WI38 (cell line): ENCODE results near the gene STARD13.

Experiments used
- H3K4me3 ChIP-seq: 2 replicates; pipeline ENCODE4 v1.5.1; 2011; ENCODE audit warnings: low read depth, mild to moderate bottlenecking, control low read depth, low read length
- TF ChIP-seq, protein P1 (sequence below): IDR thresholded peaks from 2 replicates; pipeline ENCODE4 v1.5.1; 2012; ENCODE audit warnings: low read depth, mild to moderate bottlenecking, control low read depth, low read length

STARD13 gene

DNA sequence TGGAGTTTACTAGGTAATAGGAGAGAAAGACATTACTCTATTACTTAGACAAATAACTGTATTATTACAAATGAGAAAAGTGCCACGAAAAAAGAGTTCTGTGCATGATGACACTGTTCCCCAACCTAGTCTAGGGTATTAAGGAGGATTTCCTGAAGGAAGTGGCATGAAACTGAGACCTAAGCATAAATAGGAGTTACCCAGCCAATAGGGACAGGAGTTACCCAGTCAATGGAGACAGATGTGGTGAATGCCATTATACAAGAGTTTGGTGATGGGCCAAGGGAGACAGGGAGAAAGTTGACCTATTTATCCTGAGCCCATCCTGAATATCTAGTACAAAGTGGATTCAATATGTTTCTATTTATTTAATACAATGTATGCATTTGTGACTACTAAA is 203.9 kb downstream of the STARD13 start:
- TF ChIP-seq, protein P1, sequence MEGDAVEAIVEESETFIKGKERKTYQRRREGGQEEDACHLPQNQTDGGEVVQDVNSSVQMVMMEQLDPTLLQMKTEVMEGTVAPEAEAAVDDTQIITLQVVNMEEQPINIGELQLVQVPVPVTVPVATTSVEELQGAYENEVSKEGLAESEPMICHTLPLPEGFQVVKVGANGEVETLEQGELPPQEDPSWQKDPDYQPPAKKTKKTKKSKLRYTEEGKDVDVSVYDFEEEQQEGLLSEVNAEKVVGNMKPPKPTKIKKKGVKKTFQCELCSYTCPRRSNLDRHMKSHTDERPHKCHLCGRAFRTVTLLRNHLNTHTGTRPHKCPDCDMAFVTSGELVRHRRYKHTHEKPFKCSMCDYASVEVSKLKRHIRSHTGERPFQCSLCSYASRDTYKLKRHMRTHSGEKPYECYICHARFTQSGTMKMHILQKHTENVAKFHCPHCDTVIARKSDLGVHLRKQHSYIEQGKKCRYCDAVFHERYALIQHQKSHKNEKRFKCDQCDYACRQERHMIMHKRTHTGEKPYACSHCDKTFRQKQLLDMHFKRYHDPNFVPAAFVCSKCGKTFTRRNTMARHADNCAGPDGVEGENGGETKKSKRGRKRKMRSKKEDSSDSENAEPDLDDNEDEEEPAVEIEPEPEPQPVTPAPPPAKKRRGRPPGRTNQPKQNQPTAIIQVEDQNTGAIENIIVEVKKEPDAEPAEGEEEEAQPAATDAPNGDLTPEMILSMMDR: no peak
- H3K4me3 ChIP-seq: no peak overlapping the region

DNA sequence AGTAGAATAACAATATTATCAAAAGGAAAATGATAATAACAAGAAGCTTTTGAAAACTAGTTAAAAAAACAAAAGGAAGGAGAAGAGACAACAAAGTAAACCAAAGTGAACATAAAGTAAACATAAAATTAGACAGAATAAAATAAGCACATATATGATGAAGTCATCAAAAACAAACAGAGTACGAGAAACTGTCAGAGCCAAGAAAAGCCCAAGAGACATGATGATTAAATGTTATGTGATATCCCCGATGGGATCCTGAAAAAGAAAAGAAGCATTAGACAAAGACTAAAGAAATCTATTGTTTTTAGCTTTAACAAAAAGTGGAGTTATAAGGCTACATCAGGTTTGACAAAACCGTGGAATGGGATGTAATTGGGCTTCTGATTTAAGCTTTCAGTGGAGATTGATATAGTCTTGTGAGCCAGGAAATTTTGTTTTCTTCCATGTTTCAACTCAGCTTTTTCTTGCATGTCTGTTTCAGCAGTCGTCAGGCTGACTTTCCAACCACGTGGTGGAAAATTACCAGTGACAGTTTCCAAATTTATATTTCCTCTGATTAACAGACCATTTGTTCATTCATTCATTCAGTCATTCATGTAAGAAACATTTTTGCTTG is 204.5 kb downstream of the STARD13 start:
- TF ChIP-seq, protein P1: no peak
- no peak overlapping the region for H3K4me3 ChIP-seq

DNA sequence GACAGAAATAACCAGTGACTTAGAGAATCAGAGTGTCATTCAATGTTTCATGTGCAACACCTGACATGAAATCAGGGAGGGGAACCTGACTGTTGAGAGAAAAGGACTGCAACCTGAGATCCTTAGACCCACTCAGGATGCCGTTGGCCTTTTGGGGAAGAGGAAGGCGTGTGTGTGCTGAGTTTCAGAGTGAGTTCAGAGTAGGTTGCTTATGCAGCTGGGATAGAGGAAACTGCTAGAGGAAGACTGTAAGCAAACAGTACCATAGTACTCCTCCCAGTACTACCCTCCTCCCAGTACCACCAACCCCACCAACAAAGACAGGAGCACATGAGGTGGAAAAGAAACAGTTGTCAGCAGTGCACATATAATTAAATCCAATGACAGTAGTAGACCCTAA is 205.6 kb downstream of the STARD13 start:
- no peak overlapping the region for H3K4me3 ChIP-seq
- TF ChIP-seq, protein P1: no peak

DNA sequence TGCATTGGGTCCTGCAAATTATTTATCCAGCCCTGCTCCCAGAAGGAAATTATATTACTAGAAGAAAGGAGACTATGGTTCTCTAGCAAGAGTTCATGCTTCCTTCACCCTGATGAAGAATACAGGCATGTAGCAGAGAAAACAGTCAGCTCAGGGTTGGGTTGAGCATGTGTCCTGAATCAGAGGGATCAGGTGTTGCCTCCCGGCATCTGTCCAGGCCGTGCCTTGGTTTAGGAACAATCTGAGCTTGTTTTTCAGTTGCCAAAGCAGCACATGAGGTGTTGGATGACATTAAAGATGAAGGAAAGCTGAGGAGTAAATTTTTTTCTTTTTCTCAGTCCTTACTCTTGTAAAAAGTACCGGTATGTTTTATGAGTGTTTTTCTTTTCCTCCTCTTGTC is 207.3 kb downstream of the STARD13 start:
- TF ChIP-seq, protein P1: no peak
- H3K4me3 ChIP-seq: no peak overlapping the region

DNA sequence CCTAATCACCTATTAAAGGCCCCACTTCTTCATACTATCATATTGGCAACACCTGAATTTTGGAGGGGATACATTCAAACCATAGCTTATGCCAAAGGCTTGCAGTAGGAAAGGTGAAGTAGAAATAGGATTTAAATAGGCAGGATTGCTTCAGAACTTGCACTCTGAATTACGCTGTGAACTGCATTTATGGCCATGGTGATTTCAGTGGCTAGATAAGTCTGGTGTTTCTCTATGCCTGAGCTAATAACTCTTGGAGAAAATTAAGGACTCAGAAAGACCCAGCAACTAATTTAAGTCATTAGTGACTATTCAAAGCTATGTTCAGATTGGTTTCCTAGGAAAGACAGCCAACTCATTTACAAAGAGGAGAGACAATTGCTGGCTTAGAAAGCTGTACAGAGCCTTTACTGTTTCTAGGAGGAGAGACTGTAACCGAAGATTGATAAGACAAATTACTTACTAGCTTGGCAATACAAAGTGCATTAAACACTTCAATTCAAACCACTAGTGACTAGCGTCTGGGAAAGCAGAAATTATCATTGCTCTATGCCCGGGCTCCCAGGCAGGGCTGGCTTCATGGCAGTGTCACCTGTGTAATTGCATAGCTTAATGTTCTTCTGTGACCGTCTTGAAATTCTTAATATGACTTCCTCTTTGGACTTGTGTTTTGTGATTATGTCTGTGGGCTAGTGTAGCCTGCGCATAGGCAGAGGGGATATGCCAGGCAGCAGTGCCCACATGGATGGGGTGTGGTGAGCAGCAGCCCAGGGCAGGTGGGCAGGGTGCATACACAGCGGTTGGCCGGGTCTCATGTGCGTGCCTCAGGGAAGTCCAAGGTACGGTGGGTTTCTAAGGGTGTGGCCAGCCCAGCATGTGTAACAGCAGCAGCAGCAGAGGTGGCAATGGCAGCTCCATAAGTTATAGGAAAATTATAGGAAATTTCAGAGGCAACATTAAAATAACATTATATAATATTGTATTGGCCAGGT is 209.3 kb downstream of the STARD13 start:
- H3K4me3 ChIP-seq: no peak overlapping the region
- TF ChIP-seq, protein P1: no peak

DNA sequence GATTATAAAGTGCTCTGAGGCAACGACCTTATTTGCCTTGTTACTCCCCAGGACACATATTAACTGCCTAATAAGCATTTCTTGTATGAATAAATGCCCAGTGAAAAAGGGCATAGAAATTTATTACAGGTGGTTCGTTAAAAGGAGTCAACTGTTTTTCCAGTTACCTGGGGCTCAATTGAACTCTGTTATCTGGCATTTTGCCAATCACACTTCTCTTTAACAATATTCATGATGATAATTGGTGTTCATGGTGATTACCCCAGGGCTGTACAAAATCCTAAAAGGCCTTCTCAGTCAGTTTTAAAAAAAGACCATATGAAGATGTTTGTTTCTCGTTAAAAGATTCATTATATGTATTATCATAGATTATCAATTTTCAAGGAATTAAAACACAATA is 212.2 kb downstream of the STARD13 start:
- TF ChIP-seq, protein P1: no peak
- no peak overlapping the region for H3K4me3 ChIP-seq

DNA sequence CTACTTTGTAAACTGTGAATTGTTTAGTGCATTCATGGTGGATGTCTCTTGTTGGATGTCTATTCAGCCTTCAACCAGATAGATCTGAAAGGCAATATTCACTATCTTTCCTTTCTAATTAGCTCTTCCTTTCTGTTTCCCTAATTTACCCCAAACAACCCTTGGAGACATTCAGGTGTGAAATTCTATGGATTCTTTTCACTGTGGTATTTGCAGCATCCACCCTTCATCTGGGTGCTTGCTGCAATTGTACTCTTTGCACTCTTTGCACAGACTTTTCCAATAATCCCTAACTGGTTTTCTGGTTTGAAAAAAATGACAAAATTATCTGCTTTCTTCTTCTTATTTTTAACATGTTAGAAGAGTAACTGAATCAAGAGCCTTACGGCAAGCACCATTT is 212.8 kb downstream of the STARD13 start:
- no peak overlapping the region for H3K4me3 ChIP-seq
- TF ChIP-seq, protein P1: no peak
